Activated CD8-positive, alpha-beta memory T cell treated with anti-CD3 and anti-CD28 coated beads, Interleukin-2, amount 50 U/mL, for 1 hour (primary cell): ENCODE results near the gene SNX13.
A peak's percentile ranks its signal among the peaks of the same experiment; 100 is the strongest.

Experiments
- DNase-seq: peaks from one replicate; pipeline ENCODE4 v3.0.0-alpha.2; 2020; ENCODE audit errors: extremely low read depth

SNX13 gene

GRCh38 chr7:17944720-17945119, 4.4 kb upstream of the SNX13 start:
- DNase-seq = no peak

DNA sequence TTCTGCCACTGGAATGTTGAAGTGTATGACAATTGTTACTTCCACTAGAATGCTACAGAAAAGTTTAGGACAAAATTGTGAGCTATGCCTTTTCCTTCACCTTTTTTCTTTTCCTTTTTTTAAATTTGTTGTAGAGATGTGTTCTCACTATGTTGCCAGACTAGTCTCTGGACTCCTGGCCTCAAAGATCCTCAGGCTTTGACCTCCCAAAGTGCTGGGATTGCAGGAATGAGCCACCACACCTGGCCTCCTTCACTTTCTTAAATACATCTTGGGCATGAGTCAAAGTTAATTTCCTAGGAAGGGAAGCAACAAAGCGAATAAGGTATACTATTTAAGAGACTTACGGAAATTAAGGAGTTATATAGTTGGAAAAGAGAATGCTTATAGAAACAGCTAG, 2.7 kb upstream of the SNX13 start:
- DNase-seq = no peak

DNA sequence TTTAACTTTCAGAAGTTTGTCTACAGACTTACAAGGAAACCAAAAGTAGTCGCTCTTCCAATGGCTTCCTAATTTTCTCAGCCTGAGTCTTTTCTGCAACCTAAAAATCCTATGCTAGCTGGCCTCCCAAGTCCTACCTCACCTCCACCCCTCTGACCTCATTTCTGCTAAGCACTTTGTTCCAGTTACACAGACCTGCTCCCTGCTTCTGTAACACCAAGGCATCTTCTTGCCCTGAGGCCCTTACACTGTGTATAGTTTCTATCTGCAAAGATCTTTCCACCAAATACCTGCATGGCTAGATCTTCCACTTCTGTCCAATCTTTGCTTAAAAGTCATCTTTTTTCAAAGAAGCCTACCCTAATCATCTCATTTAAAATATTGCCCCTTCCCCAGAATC, 1.9 kb upstream of the SNX13 start:
- DNase-seq = no peak

GRCh38 chr7:17940951-17941431, 697 bp upstream of the SNX13 start:
- no peak for DNase-seq

DNA sequence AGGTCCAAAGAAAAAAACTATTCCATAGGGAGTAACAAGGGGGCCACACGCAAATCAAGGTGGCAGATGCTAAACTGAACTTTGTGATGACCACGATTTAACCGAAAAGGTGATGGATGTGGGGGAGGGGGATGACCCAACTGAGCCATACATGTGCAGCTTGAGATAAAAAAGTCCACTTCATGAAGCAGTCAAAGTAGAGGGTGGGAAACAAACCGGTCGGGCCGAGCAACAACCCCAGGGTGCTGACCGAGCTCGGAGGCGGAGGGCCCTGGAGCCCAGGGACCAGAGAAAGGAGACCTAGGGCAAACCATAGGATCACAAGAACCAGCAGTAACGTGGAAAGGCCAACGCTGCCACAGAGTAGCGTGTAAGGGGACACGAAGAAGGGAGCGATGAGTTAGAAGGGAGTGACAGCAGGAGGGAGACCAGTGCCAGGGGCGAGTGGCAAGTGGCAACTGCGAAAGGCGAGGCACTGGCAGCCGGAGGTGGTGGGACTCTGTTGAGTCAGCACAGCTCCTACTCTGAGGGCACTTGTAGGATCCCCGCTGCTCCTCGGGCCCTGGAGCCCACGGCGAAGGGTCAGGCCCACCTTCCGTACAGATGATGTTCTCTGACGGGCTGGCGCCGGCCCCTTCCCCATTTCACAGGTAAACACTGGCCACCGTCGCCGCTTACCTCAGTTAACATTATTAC, 540 bp downstream of the SNX13 start:
- peak; percentile 16 for DNase-seq

GRCh38 chr7:17939211-17939605, 1.1 kb downstream of the SNX13 start:
- DNase-seq = no peak

GRCh38 chr7:17937506-17938120, 2.7 kb downstream of the SNX13 start:
- no peak for DNase-seq

DNA sequence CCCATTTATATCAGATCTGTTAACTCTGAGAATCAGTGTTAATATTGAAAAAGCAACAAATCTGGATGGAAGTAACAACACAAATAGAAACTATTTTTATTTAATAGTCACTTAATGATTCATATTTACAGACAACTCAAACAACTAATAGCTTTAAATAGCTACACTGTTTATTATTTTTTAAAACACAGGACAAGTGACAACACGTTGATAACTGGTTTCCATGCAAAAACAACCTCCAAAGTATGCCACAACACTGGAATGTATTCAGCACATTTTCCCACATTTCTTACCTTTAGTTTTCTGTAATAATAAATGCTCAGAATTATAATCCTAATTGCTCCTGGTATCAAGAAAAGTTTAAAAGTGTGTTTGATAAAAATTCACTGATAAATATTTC, 4.0 kb downstream of the SNX13 start:
- no peak for DNase-seq

DNA sequence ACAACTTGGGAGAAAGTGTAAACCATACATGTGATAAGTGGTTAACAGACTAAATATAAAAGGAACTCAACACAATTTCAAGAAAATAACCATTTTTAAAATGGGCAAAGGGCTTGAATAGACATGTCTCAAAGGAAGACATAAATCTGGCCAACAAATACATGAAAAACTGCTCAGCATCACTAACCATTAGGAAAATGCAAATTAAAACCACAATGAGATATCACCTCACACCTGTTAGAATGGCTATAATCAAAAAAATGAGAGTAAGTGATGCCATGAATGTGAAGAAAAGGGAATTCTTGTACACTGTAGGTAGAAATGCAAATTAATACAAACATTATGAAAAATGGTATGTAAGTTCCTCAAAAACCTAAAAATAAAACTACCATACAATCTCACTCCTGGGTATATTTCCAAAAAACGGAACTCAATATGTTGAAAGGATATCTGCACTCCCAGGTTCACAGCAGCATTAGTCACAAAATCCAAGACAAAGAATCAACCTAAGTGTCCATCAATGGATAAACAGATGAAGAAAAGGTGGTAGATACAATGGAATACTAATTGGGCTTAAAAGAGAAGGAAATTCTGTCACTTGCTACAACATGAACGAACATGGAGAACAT, 5.6 kb downstream of the SNX13 start:
- no peak for DNase-seq

GRCh38 chr7:17934094-17934493, 6.2 kb downstream of the SNX13 start:
- DNase-seq = no peak

GRCh38 chr7:17932770-17933169, 7.5 kb downstream of the SNX13 start:
- no peak for DNase-seq

DNA sequence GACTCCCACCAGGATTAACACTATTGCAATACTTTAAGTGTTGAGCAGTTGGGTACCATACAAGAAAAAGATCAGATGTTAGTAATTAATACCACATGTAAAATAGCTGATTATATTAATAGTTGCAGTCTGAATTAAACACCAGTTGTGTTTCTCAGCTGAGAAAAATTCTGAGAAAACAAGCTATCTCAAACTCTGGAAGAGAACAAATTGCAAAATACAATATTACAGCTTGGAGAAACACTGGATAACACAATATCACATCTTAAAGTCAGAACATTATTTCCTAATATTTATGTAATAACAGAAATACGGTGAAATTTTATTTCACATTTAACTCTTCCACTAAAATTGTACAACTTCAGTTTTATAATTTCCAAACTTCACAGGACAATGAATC, 9.2 kb downstream of the SNX13 start:
- DNase-seq = no peak

DNA sequence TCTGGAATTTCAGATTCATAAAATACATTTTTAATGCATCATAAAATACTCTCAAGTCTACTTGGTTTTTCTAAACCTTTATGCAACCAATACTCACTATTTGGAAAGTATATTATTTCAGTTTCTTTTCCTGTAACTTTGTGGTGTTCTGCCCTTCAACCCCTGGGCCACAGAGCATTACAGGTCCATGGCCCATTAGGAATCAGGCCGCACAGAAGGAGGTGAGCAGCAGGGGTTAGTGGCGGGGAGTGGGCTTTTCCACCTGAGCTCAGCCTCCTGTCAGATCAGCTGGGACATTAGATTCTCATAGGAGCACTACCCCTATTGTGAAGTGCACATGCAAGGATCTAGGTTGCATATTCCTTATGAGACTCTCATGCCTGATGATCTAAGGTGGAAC, 9.7 kb downstream of the SNX13 start:
- no peak for DNase-seq

- DNase-seq = no peak
These were observed 10.5 kb downstream of the SNX13 start for GRCh38 chr7:17929647-17930395.

- no peak for DNase-seq
These were observed 12.2 kb downstream of the SNX13 start for GRCh38 chr7:17928055-17928454.

DNA sequence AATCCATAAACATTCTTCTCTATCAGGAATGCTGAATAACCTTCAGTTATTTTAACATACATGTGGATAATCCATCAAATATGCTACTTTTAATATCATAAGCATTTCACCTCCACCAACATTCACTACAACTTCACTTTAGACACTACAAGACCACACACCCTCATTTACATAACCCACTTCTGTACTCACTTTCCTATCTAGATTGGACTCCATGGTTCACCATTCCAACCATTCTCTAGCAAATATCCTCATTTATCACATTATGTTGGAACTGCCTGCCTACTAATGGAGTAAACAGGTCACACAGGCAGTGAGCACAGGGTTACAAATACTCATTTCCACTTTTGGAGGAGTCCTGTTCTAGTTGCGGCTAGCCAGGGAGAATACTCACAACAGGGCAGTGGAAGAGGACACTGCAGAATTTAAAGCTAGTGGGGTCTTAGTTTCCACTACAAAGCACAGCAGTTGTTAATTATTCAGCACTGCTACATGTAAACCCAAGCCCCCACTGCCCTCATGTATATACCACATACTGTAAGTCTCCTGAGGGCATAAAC, 18.4 kb downstream of the SNX13 start:
- no peak for DNase-seq

DNA sequence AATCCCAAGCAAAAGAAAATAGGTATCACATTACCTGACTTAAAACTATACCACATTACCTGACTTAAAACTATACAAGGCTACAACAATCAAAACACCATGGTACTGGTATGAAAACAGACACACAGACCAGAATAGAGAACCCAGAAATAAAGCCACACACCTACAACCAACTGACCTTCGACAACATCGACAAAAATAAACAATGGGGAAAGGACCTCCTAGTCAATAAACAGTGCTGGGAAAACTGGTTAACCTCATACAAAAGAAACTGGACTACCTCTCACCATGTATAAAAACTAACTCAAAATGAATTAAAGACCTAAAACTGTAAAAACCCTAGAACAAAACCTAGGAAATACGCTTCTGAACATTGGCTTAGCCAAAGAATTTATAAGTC, 22.5 kb downstream of the SNX13 start:
- no peak for DNase-seq

DNA sequence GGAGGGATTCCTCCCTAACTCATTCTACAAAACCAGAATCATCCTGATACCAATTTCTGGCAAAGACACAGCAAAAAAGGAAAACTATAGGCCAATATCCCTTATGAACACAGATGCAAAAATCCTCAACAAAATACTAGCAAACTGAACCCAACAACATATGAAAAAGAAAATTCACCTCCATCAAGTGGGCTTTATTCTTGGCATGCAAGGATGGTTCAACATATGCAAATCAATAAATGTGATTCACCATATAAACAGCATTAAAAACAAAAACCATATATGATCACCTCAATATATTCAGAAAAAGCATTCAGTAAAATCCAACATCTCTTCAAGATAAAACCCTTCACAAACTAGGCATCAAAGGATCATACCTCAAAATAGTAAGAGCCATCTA, 23.5 kb downstream of the SNX13 start:
- no peak for DNase-seq

GRCh38 chr7:17915796-17916195, 24.5 kb downstream of the SNX13 start:
- no peak for DNase-seq

- no peak for DNase-seq
These were observed 25.1 kb downstream of the SNX13 start for GRCh38 chr7:17915168-17915567.

DNA sequence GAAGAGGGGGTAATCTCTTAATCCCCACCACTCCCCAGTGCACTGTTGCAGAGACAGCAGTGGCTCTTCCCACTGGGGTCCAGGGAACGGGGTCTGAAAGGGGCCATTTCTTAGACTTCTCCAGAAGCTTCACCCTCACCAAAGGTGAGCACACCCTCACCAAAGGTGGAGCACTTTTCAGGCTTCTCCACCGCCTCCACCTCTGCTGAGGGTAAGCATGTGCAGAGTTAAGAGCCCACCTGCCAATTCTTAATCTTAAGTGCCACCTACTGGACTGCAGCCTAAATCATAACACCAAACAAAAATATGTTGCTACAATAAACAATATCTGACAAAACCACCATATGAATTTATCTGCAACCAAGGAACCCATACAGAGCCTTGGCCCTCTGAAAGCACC, 27.0 kb downstream of the SNX13 start:
- no peak for DNase-seq

GRCh38 chr7:17912536-17913235, 27.6 kb downstream of the SNX13 start:
- DNase-seq = no peak
